Naive thymus-derived CD4-positive, alpha-beta T cell (primary cell): ENCODE results near the gene PERM1. TPM values are rescaled to one million over a fixed set of nuclear protein-coding genes. Genes with fewer than 3 reads are reported as not detected.

Source experiments
- ATAC-seq: fragments of 150-1000 bp; cut with Tn5 transposase; 2 replicates; pipeline ENCODE4 v1.10.0; 2021; ENCODE audit warnings: mild to moderate bottlenecking, moderate library complexity
- CTCF ChIA-PET: fragments of 350-600 bp; sonication (Branson Sonifier 250); formaldehyde crosslinking; loops from one replicate; lab custom pipeline; 2021; ENCODE audit warnings: antibody characterized with exemption; lab: Charles Lee
- POLR2A ChIA-PET: fragments of 350-600 bp; sonication (Branson Sonifier 250); formaldehyde crosslinking; loops from one replicate; lab custom pipeline; 2021; ENCODE audit warnings: antibody characterized with exemption, inconsistent platforms; lab: Charles Lee
- DNase-seq, 9 donors: peaks; one replicate each; pipeline versions ENCODE4 v3.0.0 to v3.0.0-alpha.2; 2020 to 2022; ENCODE audit warnings: mixed read lengths in 1 of 9
- H3K27ac ChIP-seq: one replicate; pipeline ENCODE4 v1.7.0; 2013; ENCODE audit warnings: mild to moderate bottlenecking, low read depth, low read length, moderate library complexity
- H3K27me3 ChIP-seq, 2 donors: one replicate each; pipeline ENCODE4 v1.7.0; 2013; ENCODE audit warnings: low read length in 2 of 2, mild to moderate bottlenecking in 2 of 2, moderate library complexity in 2 of 2; ENCODE audit not compliant: control insufficient read depth in 2 of 2, insufficient read depth in 2 of 2
- H3K36me3 ChIP-seq, 3 experiments: 1 replicate in 2 of 3; 2 replicates in 1 of 3; pipeline ENCODE4 v1.7.0; 2013; ENCODE audit warnings: low read length in 3 of 3, mild to moderate bottlenecking in 3 of 3, moderate library complexity in 1 of 3; ENCODE audit not compliant: insufficient read depth in 3 of 3, control insufficient read depth in 2 of 3
- H3K4me1 ChIP-seq, 2 donors: one replicate each; pipeline ENCODE4 v1.7.0; 2013; ENCODE audit warnings: low read length in 2 of 2, mild to moderate bottlenecking in 2 of 2, moderate library complexity in 1 of 2; ENCODE audit not compliant: control insufficient read depth in 2 of 2, insufficient read depth in 2 of 2
- H3K4me3 ChIP-seq: 2 replicates; pipeline ENCODE4 v1.7.0; 2013; ENCODE audit warnings: mild to moderate bottlenecking, low read length
- H3K9me3 ChIP-seq, 3 experiments: 1 replicate in 2 of 3; 2 replicates in 1 of 3; pipeline ENCODE4 v1.7.0; 2013; ENCODE audit warnings: low read length in 3 of 3; ENCODE audit not compliant: control insufficient read depth in 2 of 3
- H3K27ac Mint-ChIP-seq, 9 donors: one replicate each; pipeline ENCODE4 v1.8.0; 2020 to 2022; ENCODE audit warnings: mixed read lengths in 9 of 9, mild to moderate bottlenecking in 8 of 9, moderate library complexity in 5 of 9, inconsistent platforms in 2 of 9
- H3K27me3 Mint-ChIP-seq, 5 donors: one replicate each; pipeline ENCODE4 v1.8.0; 2021 to 2022; ENCODE audit warnings: mixed read lengths in 5 of 5, mild to moderate bottlenecking in 1 of 5
- H3K36me3 Mint-ChIP-seq, 5 donors: one replicate each; pipeline ENCODE4 v1.8.0; 2020 to 2022; ENCODE audit warnings: mixed read lengths in 5 of 5, mild to moderate bottlenecking in 3 of 5, inconsistent platforms in 1 of 5
- H3K4me1 Mint-ChIP-seq, 7 donors: one replicate each; pipeline ENCODE4 v1.8.0; 2020 to 2022; ENCODE audit warnings: mixed read lengths in 7 of 7, mild to moderate bottlenecking in 3 of 7, inconsistent platforms in 1 of 7
- H3K4me3 Mint-ChIP-seq, 10 donors: one replicate each; pipeline ENCODE4 v1.8.0; 2020 to 2022; ENCODE audit warnings: mild to moderate bottlenecking in 10 of 10, mixed read lengths in 10 of 10, moderate library complexity in 6 of 10, inconsistent platforms in 2 of 10
- H3K9me3 Mint-ChIP-seq, 11 donors: one replicate each; pipeline ENCODE4 v1.8.0; 2020 to 2022; ENCODE audit warnings: mixed read lengths in 11 of 11, mild to moderate bottlenecking in 4 of 11, inconsistent platforms in 1 of 11, moderate library complexity in 1 of 11
- intact Hi-C, 2 donors: fragments of 100-400 bp; cut with micrococcal nuclease; formaldehyde crosslinking; loops; one replicate each; pipeline ENCODE4 v1.15.1; 2023
- polyA plus RNA-seq, 2 donors: library from polyadenylated mRNA; unstranded; fragments of 300-500 nt; fragmentation: Illumina TruSeq; gene quantifications; one replicate each; pipeline ENCODE4 v1.2.3, GENCODE V29; 2021
- total RNA-seq, 6 experiments: library from RNA in 5 of 6; stranded (reverse) in 5 of 6; gene quantifications; 1 replicate in 5 of 6; 2 replicates in 1 of 6; pipeline ENCODE4 v1.2.3 and lab custom pipeline; 2021 to 2026

The PERM1 gene
- total and polyA plus RNA-seq, 7 experiments from 2014 or later, result not detected

- ChIA-PET CTCF (no interaction called here), POLR2A (no interaction called here)
- peaks cover 4 to 27% (median 8%) of the 10 kb centered on the region in 5 donors for H3K36me3 Mint-ChIP-seq
- DNase-seq, result no peak
- peaks cover 3 to 18% of the 10 kb centered on the region in 2 donors for H3K4me1 ChIP-seq
- H3K27me3 ChIP-seq, result peaks cover 3 to 11% of the 10 kb centered on the region in 2 donors
- H3K4me3 Mint-ChIP-seq, result no peak overlapping the region
- ATAC-seq, result no peak
- no peak overlapping the region for H3K27ac Mint-ChIP-seq
- H3K9me3 ChIP-seq, result no peaks in the 10 kb centered on the region
- H3K9me3 Mint-ChIP-seq, result no peaks in the 10 kb centered on the region
- H3K4me3 ChIP-seq, result no peak overlapping the region
- H3K27me3 Mint-ChIP-seq, result peaks cover 0 to 17% (median 7%) of the 10 kb centered on the region in 5 donors
- intact Hi-C loops, result no loop called here
- peaks cover 0 to 50% (median 0%) of the 10 kb centered on the region in 3 experiments for H3K36me3 ChIP-seq
- H3K4me1 Mint-ChIP-seq, result peaks cover 0 to 11% (median 7%) of the 10 kb centered on the region in 7 donors
- H3K27ac ChIP-seq, result no peak overlapping the region
Measured at GRCh38 chr1:944341-945325, 37.3 kb downstream of the PERM1 start.

- Histone ChIP-seq H3K4me3 (no peak overlapping the region), H3K9me3 (no peaks in the 10 kb centered on the region), H3K27me3 (peaks cover 3 to 11% of the 10 kb centered on the region in 2 donors), H3K4me1 (peaks cover 3 to 18% of the 10 kb centered on the region in 2 donors), H3K36me3 (peaks cover 0 to 41% (median 0%) of the 10 kb centered on the region in 3 experiments), H3K27ac (no peak overlapping the region)
- Mint-ChIP-seq H3K27me3 (peaks cover 0 to 24% (median 12%) of the 10 kb centered on the region in 5 donors), H3K9me3 (no peaks in the 10 kb centered on the region), H3K27ac (no peak overlapping the region), H3K4me3 (peak overlapping the region in 1 of 10 donors; percentile 56), H3K4me1 (peaks cover 0 to 11% (median 8%) of the 10 kb centered on the region in 7 donors), H3K36me3 (peaks cover 1 to 21% (median 6%) of the 10 kb centered on the region in 5 donors)
- DNase-seq, result no peak
- intact Hi-C loops, result no loop called here
- CTCF ChIA-PET, result interaction anchor here (0.6 kb wide), 1 partner anchor 135 kb away, joined by 4 read pairs; no protein-coding TSS in a partner anchor
- no peak for ATAC-seq
- POLR2A ChIA-PET, result interaction anchor here (1.1 to 1.5 kb wide), 2 partner anchors 9 to 15 kb away, joined by 3 to 5 read pairs; partner anchors contain the start of gene NOC2L
Measured at GRCh38 chr1:943545-944340, 38.1 kb downstream of the PERM1 start.

GRCh38 chr1:942864-943533 lies 38.9 kb downstream of the PERM1 start:
- Mint-ChIP-seq H3K9me3 (no peaks in the 10 kb centered on the region), H3K4me1 (peaks cover 0 to 11% (median 8%) of the 10 kb centered on the region in 7 donors), H3K27me3 (peaks cover 5 to 31% (median 15%) of the 10 kb centered on the region in 5 donors), H3K27ac (no peak overlapping the region), H3K36me3 (peaks cover 0 to 21% (median 5%) of the 10 kb centered on the region in 5 donors), H3K4me3 (peak overlapping the region in 1 of 10 donors; percentile 56)
- H3K27ac ChIP-seq, result no peak overlapping the region
- ChIA-PET CTCF (interaction anchor here (0.6 kb wide), 1 partner anchor 136 kb away, joined by 4 read pairs; no protein-coding TSS in a partner anchor), POLR2A (interaction anchor here (1.1 to 1.5 kb wide), 2 partner anchors 9 to 16 kb away, joined by 3 to 5 read pairs; partner anchors contain the start of gene NOC2L)
- H3K4me1 ChIP-seq, result peaks cover 3 to 18% of the 10 kb centered on the region in 2 donors
- intact Hi-C loops, result no loop called here
- no peaks in the 10 kb centered on the region for H3K9me3 ChIP-seq
- H3K27me3 ChIP-seq, result peaks cover 3 to 11% of the 10 kb centered on the region in 2 donors
- DNase-seq (no peak), ATAC-seq (no peak)
- peaks cover 0 to 33% (median 0%) of the 10 kb centered on the region in 3 experiments for H3K36me3 ChIP-seq
- H3K4me3 ChIP-seq, result no peak overlapping the region

- peak overlapping the region in 1 of 10 donors; percentile 56 for H3K4me3 Mint-ChIP-seq
- CTCF ChIA-PET, result no interaction called here
- H3K36me3 Mint-ChIP-seq, result peaks cover 0 to 20% (median 5%) of the 10 kb centered on the region in 5 donors
- no peaks in the 10 kb centered on the region for H3K9me3 Mint-ChIP-seq
- ATAC-seq (no peak), DNase-seq (no peak)
- Histone ChIP-seq H3K27me3 (peaks cover 3 to 11% of the 10 kb centered on the region in 2 donors), H3K27ac (no peak overlapping the region), H3K4me1 (peaks cover 3 to 18% of the 10 kb centered on the region in 2 donors), H3K4me3 (no peak overlapping the region), H3K36me3 (peaks cover 0 to 28% (median 0%) of the 10 kb centered on the region in 3 experiments), H3K9me3 (no peaks in the 10 kb centered on the region)
- intact Hi-C loops, result no loop called here
- peaks cover 5 to 35% (median 17%) of the 10 kb centered on the region in 5 donors for H3K27me3 Mint-ChIP-seq
- no peak overlapping the region for H3K27ac Mint-ChIP-seq
- POLR2A ChIA-PET, result interaction anchor here (1.5 kb wide), 1 partner anchor 16 kb away, joined by 5 read pairs; the partner anchor contains the start of gene NOC2L
- peaks cover 0 to 11% (median 8%) of the 10 kb centered on the region in 7 donors for H3K4me1 Mint-ChIP-seq
Measured at GRCh38 chr1:942411-942821, 39.5 kb downstream of the PERM1 start.

- Histone ChIP-seq H3K36me3 (peaks cover 0 to 21% (median 0%) of the 10 kb centered on the region in 3 experiments), H3K4me1 (peaks cover 3 to 18% of the 10 kb centered on the region in 2 donors), H3K4me3 (no peak overlapping the region), H3K27ac (no peak overlapping the region), H3K9me3 (no peaks in the 10 kb centered on the region), H3K27me3 (peaks cover 3 to 11% of the 10 kb centered on the region in 2 donors)
- H3K4me1 Mint-ChIP-seq, result peaks cover 0 to 11% (median 8%) of the 10 kb centered on the region in 7 donors
- ChIA-PET POLR2A (interaction anchor here (0.5 to 0.6 kb wide), 2 partner anchors 349 to 434 kb away, joined by 3 read pairs; no protein-coding TSS in a partner anchor), CTCF (no interaction called here)
- H3K9me3 Mint-ChIP-seq, result no peaks in the 10 kb centered on the region
- H3K27me3 Mint-ChIP-seq, result peaks cover 5 to 38% (median 17%) of the 10 kb centered on the region in 5 donors
- peaks cover 0 to 15% (median 4%) of the 10 kb centered on the region in 5 donors for H3K36me3 Mint-ChIP-seq
- DNase-seq (no peak), ATAC-seq (no peak)
- H3K27ac Mint-ChIP-seq, result peak overlapping the region in 1 of 9 donors; percentile 79
- H3K4me3 Mint-ChIP-seq, result peak overlapping the region; percentile 63 to 88 (median 74)
- intact Hi-C loops, result no loop called here
Measured at GRCh38 chr1:941588-942383, 40.1 kb downstream of the PERM1 start.
